H1 (cell line): ENCODE data around the gene PTGES3L. TPM values are rescaled to one million over a fixed set of nuclear protein-coding genes. Genes with fewer than 3 reads are reported as not detected.
"Not testable (repeated sequence)": the region's sequence is repeated elsewhere in the genome, so short reads cannot be mapped to it uniquely, and the experiment has no call there.

ENCODE experiments used
- CTCF ChIA-PET: fragments of 300-600 bp; sonication (Branson Sonifier 250); formaldehyde crosslinking; loops from one replicate; lab custom pipeline; 2021; ENCODE audit not compliant: partially characterized antibody; lab: Charles Lee
- POLR2A ChIA-PET: fragments of 300-600 bp; sonication (Branson Sonifier 250); formaldehyde crosslinking; loops from one replicate; lab custom pipeline; 2021; ENCODE audit warnings: inconsistent platforms; ENCODE audit not compliant: partially characterized antibody; lab: Charles Lee
- DNase-seq, 2 experiments: peaks; one replicate each; pipeline versions ENCODE4 v3.0.0 to v3.0.0-alpha.2; 2010 to 2022; ENCODE audit warnings: low spot score in 2 of 2, low read depth in 1 of 2, mixed read lengths in 1 of 2
- FAIRE-seq: peaks from 2 replicates; lab custom pipeline; 2011; peaks lifted over from hg19 to GRCh38; lab: Jason Lieb, UNC
- H2AFZ ChIP-seq: 2 replicates; pipeline ENCODE4 v1.8.1; 2012; ENCODE audit warnings: low read length, inconsistent platforms
- H2AK5ac ChIP-seq: 2 replicates; pipeline ENCODE4 v1.6.1; 2013; ENCODE audit warnings: low read depth, low read length
- H2BK120ac ChIP-seq: replicated peaks from 2 replicates; pipeline ENCODE3; 2013; ENCODE audit warnings: low read depth, low read length, inconsistent platforms
- H2BK12ac ChIP-seq: 2 replicates; pipeline ENCODE4 v1.6.1; 2013; ENCODE audit warnings: low read depth, low read length
- H2BK15ac ChIP-seq: 2 replicates; pipeline ENCODE4 v1.6.1; 2013; ENCODE audit warnings: low read length
- H2BK20ac ChIP-seq: 2 replicates; pipeline ENCODE4 v1.6.1; 2013; ENCODE audit warnings: low read length
- H2BK5ac ChIP-seq: 2 replicates; pipeline ENCODE4 v1.6.1; 2013; ENCODE audit warnings: low read depth, low read length
- H3K14ac ChIP-seq: 2 replicates; pipeline ENCODE4 v1.6.1; 2013; ENCODE audit warnings: inconsistent platforms; ENCODE audit not compliant: insufficient read length
- H3K18ac ChIP-seq: 2 replicates; pipeline ENCODE4 v1.6.1; 2013; ENCODE audit warnings: low read length; ENCODE audit errors: extremely low read depth
- H3K23ac ChIP-seq: 2 replicates; pipeline ENCODE4 v1.6.1; 2013; ENCODE audit warnings: inconsistent platforms; ENCODE audit not compliant: insufficient read length
- H3K23me2 ChIP-seq: 2 replicates; pipeline ENCODE4 v1.6.1; 2013; ENCODE audit warnings: low read depth, low read length
- H3K27ac ChIP-seq: 2 replicates; pipeline ENCODE4 v1.6.1; 2011; ENCODE audit warnings: low read depth, low read length, inconsistent platforms
- H3K27me3 ChIP-seq, 4 experiments: replicated peaks in 1 of 4; 1 replicate in 1 of 4; 2 replicates in 3 of 4; pipeline versions ENCODE4 v1.6.1 to v1.8.1; 2011 to 2013; ENCODE audit warnings: low read length in 3 of 4, mild to moderate bottlenecking in 3 of 4, inconsistent platforms in 2 of 4, mixed read lengths in 2 of 4, moderate library complexity in 1 of 4; ENCODE audit not compliant: control insufficient read depth in 3 of 4, insufficient read depth in 3 of 4; ENCODE audit errors: extremely low read depth in 1 of 4
- H3K36me3 ChIP-seq, 4 experiments: 2 replicates each; pipeline versions ENCODE4 v1.6.1 to v1.8.1; 2011 to 2013; ENCODE audit warnings: mild to moderate bottlenecking in 4 of 4, low read length in 3 of 4, moderate library complexity in 2 of 4, control low read depth in 1 of 4, inconsistent platforms in 1 of 4; ENCODE audit not compliant: insufficient read depth in 4 of 4, control insufficient read depth in 2 of 4
- H3K4ac ChIP-seq: replicated peaks from 2 replicates; pipeline ENCODE3; 2013; ENCODE audit warnings: low read length, low read depth, mixed read lengths, inconsistent platforms; ENCODE audit not compliant: insufficient read length
- H3K4me1 ChIP-seq, 4 experiments: replicated peaks in 1 of 4; 1 replicate in 1 of 4; 2 replicates in 3 of 4; pipeline versions ENCODE4 v1.6.1 to v1.8.1; 2011 to 2013; ENCODE audit warnings: low read length in 3 of 4, inconsistent platforms in 2 of 4, mixed read lengths in 1 of 4; ENCODE audit not compliant: insufficient read depth in 4 of 4, control insufficient read depth in 3 of 4
- H3K4me2 ChIP-seq, 2 experiments: 2 replicates each; pipeline versions ENCODE4 v1.6.1 to v1.8.1; 2011 to 2013; ENCODE audit warnings: low read depth in 2 of 2, low read length in 2 of 2, control low read depth in 1 of 2, inconsistent platforms in 1 of 2, mild to moderate bottlenecking in 1 of 2; ENCODE audit not compliant: insufficient read depth in 1 of 2
- H3K4me3 ChIP-seq, 4 experiments: fragments of 200-600, 300-600 bp in 1 of 4; sonication (generic), shearing (Covaris generic), sonication (Bioruptor Twin) in 1 of 4; 2 replicates each; pipeline versions ENCODE4 v1.5.1 to v1.8.1; 2011 to 2016; ENCODE audit warnings: low read length in 4 of 4, low read depth in 3 of 4, control low read depth in 2 of 4, inconsistent platforms in 2 of 4, mild to moderate bottlenecking in 2 of 4, mixed read lengths in 1 of 4, moderate library complexity in 1 of 4; ENCODE audit not compliant: insufficient read depth in 2 of 4; ENCODE audit errors: extremely low read depth in 1 of 4
- H3K56ac ChIP-seq: replicated peaks from 2 replicates; pipeline ENCODE3; 2013; ENCODE audit warnings: low read depth, mild to moderate bottlenecking, mixed read lengths, low read length, inconsistent platforms; ENCODE audit not compliant: insufficient read length
- H3K79me1 ChIP-seq: 2 replicates; pipeline ENCODE4 v1.6.1; 2013; ENCODE audit warnings: low read depth, low read length, control low read depth
- H3K79me2 ChIP-seq, 2 experiments: 2 replicates each; pipeline versions ENCODE4 v1.6.1 to v1.8.1; 2012 to 2013; ENCODE audit warnings: low read length in 2 of 2, mild to moderate bottlenecking in 2 of 2, inconsistent platforms in 1 of 2; ENCODE audit not compliant: insufficient read depth in 2 of 2, control insufficient read depth in 1 of 2
- H3K9ac ChIP-seq, 4 experiments: replicated peaks in 1 of 4; 1 replicate in 1 of 4; 2 replicates in 3 of 4; pipeline versions ENCODE4 v1.6.1 to v1.8.1; 2011 to 2013; ENCODE audit warnings: low read depth in 3 of 4, low read length in 3 of 4, control low read depth in 2 of 4, mild to moderate bottlenecking in 2 of 4, moderate library complexity in 2 of 4, inconsistent platforms in 1 of 4; ENCODE audit errors: extremely low read depth in 1 of 4
- H3K9me3 ChIP-seq, 2 experiments: 2 replicates each; pipeline versions ENCODE4 v1.6.1 to v1.8.1; 2012 to 2013; ENCODE audit warnings: mild to moderate bottlenecking in 2 of 2, moderate library complexity in 2 of 2, control low read depth in 1 of 2, inconsistent platforms in 1 of 2, low read depth in 1 of 2, low read length in 1 of 2, mixed read lengths in 1 of 2; ENCODE audit not compliant: insufficient read depth in 2 of 2
- H4K20me1 ChIP-seq, 2 experiments: replicated peaks in 1 of 2; 2 replicates each; pipeline versions ENCODE3 to v1.8.1; 2011 to 2013; ENCODE audit warnings: inconsistent platforms in 2 of 2, low read length in 2 of 2, mild to moderate bottlenecking in 1 of 2; ENCODE audit not compliant: insufficient read depth in 2 of 2, control insufficient read depth in 1 of 2
- H4K5ac ChIP-seq: 2 replicates; pipeline ENCODE4 v1.6.1; 2013; ENCODE audit warnings: low read length, low read depth, mixed read lengths, inconsistent platforms; ENCODE audit not compliant: insufficient read length
- H4K8ac ChIP-seq: 2 replicates; pipeline ENCODE4 v1.8.0; 2013; ENCODE audit warnings: mild to moderate bottlenecking, moderate library complexity, low read length, inconsistent platforms; ENCODE audit not compliant: insufficient read depth; ENCODE audit errors: extremely low read depth
- H4K91ac ChIP-seq: replicated peaks from 2 replicates; pipeline ENCODE3; 2013; ENCODE audit warnings: low read length, mixed read lengths, inconsistent platforms; ENCODE audit not compliant: insufficient read length
- WGBS, 2 experiments: shearing (Covaris generic) in 1 of 2; methylation state at CpG; one replicate each; pipeline versions ENCODE4 v1.1.6 to v1.1.7; 2013 to 2015; ENCODE audit warnings: low lambda C conversion rate in 2 of 2, mixed read lengths in 2 of 2, inconsistent platforms in 1 of 2, low coverage in 1 of 2, missing lambda C conversion rate in 1 of 2; ENCODE audit not compliant: insufficient replicate concordance in 2 of 2, insufficient coverage in 1 of 2, insufficient read length in 1 of 2; ENCODE audit errors: extremely low coverage in 1 of 2, missing lambda C conversion rate in 1 of 2; 5-methylcytosine and 5-hydroxymethylcytosine counted together
- polyA plus RNA-seq, 7 experiments: library from polyadenylated mRNA; depleted of rRNA in 3 of 7; stranded (reverse) in 5 of 7; unstranded in 2 of 7; fragments of >200 nt in 5 of 7; fragments of 200-250 nt in 2 of 7; gene quantifications; 1 replicate in 5 of 7; 2 replicates in 1 of 7; 4 replicates in 1 of 7; pipeline versions ENCODE4 v1.2.1 to v1.2.3, GENCODE V29; 2011 to 2013; ENCODE audit warnings: missing spikeins in 2 of 7, mixed read lengths in 2 of 7
- total RNA-seq: library from RNA; stranded (reverse); fragmentation: NEBNext Ultra II Directional; extraction: Animal tissue kit (Norgen Biotek cat#: 25700); gene quantifications from 2 replicates; pipeline ENCODE4 v1.2.1, GENCODE V29; 2021

PTGES3L gene
- total and polyA plus RNA-seq, 2 of the 8 experiments (the other 6 are each of a cell fraction or from before 2014, with no cell fraction given), result 3.0 to 3.6 TPM

GRCh38 chr17:42973323-42973722 is 6.6 kb downstream of the PTGES3L start:
- CTCF ChIA-PET, result not testable (repeated sequence)
- WGBS, 2 experiments, result no CpG with 5 or more reads among the region's 18 CpGs

More at GRCh38 chr17:42973323-42973722, 6.6 kb downstream of the PTGES3L start:
- H3K18ac ChIP-seq, H3K4me3 ChIP-seq, H4K91ac ChIP-seq, H3K9ac ChIP-seq, H2BK5ac ChIP-seq, H3K9me3 ChIP-seq, H2AFZ ChIP-seq, H3K23me2 ChIP-seq, FAIRE-seq, H4K20me1 ChIP-seq, H2BK120ac ChIP-seq, H2BK12ac ChIP-seq, H4K5ac ChIP-seq, H3K36me3 ChIP-seq, H3K27ac ChIP-seq, H2BK15ac ChIP-seq, H3K4ac ChIP-seq, H4K8ac ChIP-seq, H3K23ac ChIP-seq, H3K14ac ChIP-seq, DNase-seq, H2BK20ac ChIP-seq, H3K79me1 ChIP-seq, H3K79me2 ChIP-seq, H3K4me2 ChIP-seq, H3K56ac ChIP-seq, H2AK5ac ChIP-seq, H3K27me3 ChIP-seq, H3K4me1 ChIP-seq: not testable (repeated sequence)
- POLR2A ChIA-PET, result interaction anchor here (1.4 kb wide), 1 partner anchor 25 kb away, joined by 3 read pairs; the partner anchor contains the start of gene RPL27
